ENCODE results near the gene SND1. TPM values are rescaled to one million over a fixed set of nuclear protein-coding genes. Genes with fewer than 3 reads are reported as not detected.

SND1 gene
- total RNA-seq, 4 donors from 2014 or later = 64.3 to 77.0 (median 70.4) TPM

- Histone ChIP-seq H3K4me1 (peaks cover 11 to 45% (median 31%) of the 10 kb centered on the region in 4 donors), H3K4me3 (no peak overlapping the region), H3K36me3 (no peaks in the 10 kb centered on the region), H3K27ac (no peak overlapping the region), H3K9me3 (no peaks in the 10 kb centered on the region), H3K27me3 (no peaks in the 10 kb centered on the region)
- in situ Hi-C loops (cut with MboI; ENCODE audit: low pct_ligation_motif_present in 1 of 4, low pct_unique_long_range_greater_than_20kb in 1 of 4, low sequenced_read_pairs in 3 of 4) (no loop called here), intact Hi-C loops (cut with DNase I; ENCODE audit: low total_unique reads) (no loop called here)
- TF ChIP-seq EP300 (IDR thresholded peaks at IDR 0.05; ENCODE audit: low read depth) (no peak), CTCF (IDR thresholded peaks at IDR 0.05) (no peak), POLR2A (IDR thresholded peaks at IDR 0.05) (no peak), POLR2AphosphoS5 (IDR thresholded peaks at IDR 0.05) (no peak)
- WGBS, 2 donors (ENCODE audit: low coverage in 1 of 2) = 81 to 82% methylated on average over 1 to 3 of the region's 3 CpGs
- DNase-seq = no peak
Measured at GRCh38 chr7:127927348-127927696, 275.3 kb downstream of the SND1 start.

- in situ Hi-C loops (cut with MboI; ENCODE audit: low pct_ligation_motif_present in 1 of 4, low pct_unique_long_range_greater_than_20kb in 1 of 4, low sequenced_read_pairs in 3 of 4) (no loop called here), intact Hi-C loops (cut with DNase I; ENCODE audit: low total_unique reads) (no loop called here)
- 95% methylated on average over 3 of the region's 3 CpGs; no CpG with 5 or more reads in 1 of the 2 donors for WGBS, 2 donors (ENCODE audit: low coverage in 1 of 2)
Measured at GRCh38 chr7:127928222-127928621, 276.2 kb downstream of the SND1 start.

GRCh38 chr7:127928852-127929251 lies 276.9 kb downstream of the SND1 start:
- no peak overlapping the region for H3K4me3 ChIP-seq
- H3K36me3 ChIP-seq = no peaks in the 10 kb centered on the region
- H3K27ac ChIP-seq = no peak overlapping the region
- H3K4me1 ChIP-seq = peaks cover 13 to 45% (median 31%) of the 10 kb centered on the region in 4 donors
- no peaks in the 10 kb centered on the region for H3K27me3 ChIP-seq
- WGBS, 2 donors (ENCODE audit: low coverage in 1 of 2) = 54 to 63% methylated on average over 4 to 6 of the region's 6 CpGs
- TF ChIP-seq POLR2A (IDR thresholded peaks at IDR 0.05) (no peak), POLR2AphosphoS5 (IDR thresholded peaks at IDR 0.05) (no peak), EP300 (IDR thresholded peaks at IDR 0.05; ENCODE audit: low read depth) (no peak), CTCF (IDR thresholded peaks at IDR 0.05) (no peak)
- intact Hi-C loops (cut with DNase I; ENCODE audit: low total_unique reads) (no loop called here), in situ Hi-C loops (cut with MboI; ENCODE audit: low pct_ligation_motif_present in 1 of 4, low pct_unique_long_range_greater_than_20kb in 1 of 4, low sequenced_read_pairs in 3 of 4) (no loop called here)
- no peaks in the 10 kb centered on the region for H3K9me3 ChIP-seq
- DNase-seq = no peak

More at GRCh38 chr7:127928222-127928621, 276.2 kb downstream of the SND1 start:
- no peak overlapping the region for H3K27ac ChIP-seq
- DNase-seq = no peak
- H3K4me3 ChIP-seq = no peak overlapping the region
- no peaks in the 10 kb centered on the region for H3K9me3 ChIP-seq
- H3K27me3 ChIP-seq = no peaks in the 10 kb centered on the region
- TF ChIP-seq CTCF (IDR thresholded peaks at IDR 0.05) (no peak), POLR2A (IDR thresholded peaks at IDR 0.05) (no peak), POLR2AphosphoS5 (IDR thresholded peaks at IDR 0.05) (no peak), EP300 (IDR thresholded peaks at IDR 0.05; ENCODE audit: low read depth) (no peak)
- H3K36me3 ChIP-seq = no peaks in the 10 kb centered on the region
- H3K4me1 ChIP-seq = peaks cover 11 to 45% (median 31%) of the 10 kb centered on the region in 4 donors

- in situ Hi-C loops (cut with MboI; ENCODE audit: low pct_ligation_motif_present in 1 of 4, low pct_unique_long_range_greater_than_20kb in 1 of 4, low sequenced_read_pairs in 3 of 4) = no loop called here
- no peak for DNase-seq
Measured at GRCh38 chr7:127930341-127931328, 278.6 kb downstream of the SND1 start.

More at GRCh38 chr7:127930341-127931328, 278.6 kb downstream of the SND1 start:
- intact Hi-C loops (cut with DNase I; ENCODE audit: low total_unique reads) = no loop called here
- 60 to 68% methylated on average over 3 of the region's 3 CpGs for WGBS, 2 donors (ENCODE audit: low coverage in 1 of 2)
- no peaks in the 10 kb centered on the region for H3K27me3 ChIP-seq
- H3K9me3 ChIP-seq = no peaks in the 10 kb centered on the region
- no peak overlapping the region for H3K4me3 ChIP-seq
- peaks cover 13 to 45% (median 31%) of the 10 kb centered on the region in 4 donors for H3K4me1 ChIP-seq
- TF ChIP-seq CTCF (IDR thresholded peaks at IDR 0.05) (no peak), POLR2A (IDR thresholded peaks at IDR 0.05) (no peak), POLR2AphosphoS5 (IDR thresholded peaks at IDR 0.05) (no peak), EP300 (IDR thresholded peaks at IDR 0.05; ENCODE audit: low read depth) (no peak)
- no peaks in the 10 kb centered on the region for H3K36me3 ChIP-seq
- no peak overlapping the region for H3K27ac ChIP-seq

Data from transverse colon (tissue), 4 donors.